Measurements from ENCODE around the gene NRXN2. TPM values are rescaled to one million over a fixed set of nuclear protein-coding genes. Genes with fewer than 3 reads are reported as not detected.
"Not testable (repeated sequence)": the region's sequence is repeated elsewhere in the genome, so short reads cannot be mapped to it uniquely, and the experiment has no call there.

The NRXN2 gene
- total RNA-seq, 1 experiment from 2014 or later = 0.42 TPM

- no peak for DNase-seq (ENCODE audit: low read depth)
These were observed 45.5 kb downstream of the NRXN2 start for GRCh38 chr11:64677441-64678023.

DNA sequence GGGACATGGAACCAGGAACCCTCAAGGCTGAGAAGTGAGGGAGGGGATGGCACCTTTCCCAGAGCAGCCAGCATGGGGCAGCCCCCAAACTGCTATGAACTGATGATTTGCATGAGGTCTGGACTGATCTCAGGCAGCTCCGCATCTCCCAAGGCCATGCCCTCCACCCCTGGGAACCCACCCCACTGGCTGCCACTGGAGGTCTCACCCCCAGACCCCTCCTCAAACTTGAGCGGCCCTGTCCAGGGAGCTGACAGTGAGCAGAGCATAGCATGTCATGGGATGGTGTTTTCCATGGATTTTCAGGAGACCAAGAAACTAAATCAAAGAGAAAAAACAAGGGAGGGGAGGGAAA lies 46.8 kb downstream of the NRXN2 start:
- no peak for DNase-seq (ENCODE audit: low read depth)

DNA sequence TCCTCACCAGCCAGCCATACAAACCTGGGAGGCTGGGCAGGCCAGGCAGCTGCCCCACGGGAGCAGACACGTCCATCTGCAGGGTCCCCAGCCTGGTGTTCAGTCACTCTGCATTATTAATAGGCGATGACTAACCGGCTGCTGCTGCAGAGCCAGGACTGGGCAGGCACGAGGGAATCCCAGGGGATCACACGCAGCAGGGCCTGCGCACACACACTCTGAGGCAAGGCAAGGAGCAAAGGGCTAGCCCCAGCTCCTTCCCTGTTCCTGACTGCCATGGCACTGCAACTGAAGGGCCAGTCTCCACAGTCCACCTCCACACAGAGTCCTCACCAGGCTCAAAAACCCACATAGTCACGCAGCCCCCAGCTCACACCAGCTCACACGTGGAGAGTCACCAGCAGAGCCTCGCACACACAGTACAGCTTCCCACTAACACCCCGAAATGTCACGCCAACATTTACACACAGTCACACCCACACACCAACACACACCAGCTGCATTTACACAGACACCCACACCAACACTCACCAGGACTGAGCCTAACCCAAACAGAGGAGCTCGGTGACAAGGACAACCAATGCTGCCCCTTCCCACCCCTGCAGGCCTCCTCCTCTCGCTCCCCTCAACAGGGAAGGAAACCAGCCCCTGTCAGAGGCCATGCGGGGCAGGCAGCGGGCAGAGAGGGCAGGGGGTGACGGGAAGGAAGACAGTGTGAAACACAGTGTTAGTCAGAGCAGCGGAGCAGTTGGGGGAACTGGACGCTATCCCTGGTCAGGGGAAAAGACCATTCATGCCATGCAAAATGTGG lies 47.3 kb downstream of the NRXN2 start:
- DNase-seq (ENCODE audit: low read depth) = peak; percentile 60

GRCh38 chr11:64674774-64675173 lies 48.2 kb downstream of the NRXN2 start:
- DNase-seq (ENCODE audit: low read depth) = no peak

DNA sequence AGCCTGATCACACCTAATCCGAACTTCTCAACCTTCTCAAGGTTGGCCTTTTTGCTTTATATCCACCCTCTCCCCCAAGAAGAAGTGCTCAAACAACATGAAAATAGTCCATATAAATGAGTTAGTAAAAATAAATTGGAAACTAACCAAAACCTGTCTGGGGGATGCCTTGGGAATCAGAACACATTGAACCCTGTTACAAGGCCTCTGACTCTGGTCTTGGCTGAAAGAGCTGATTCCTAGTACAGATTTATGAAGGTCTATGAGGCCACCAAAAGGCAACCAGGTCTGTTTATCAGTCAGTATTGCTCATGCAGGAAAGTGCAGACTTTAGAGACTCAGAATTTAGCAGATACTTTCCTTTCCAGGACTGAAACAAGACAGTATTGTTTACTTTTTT lies 49.7 kb downstream of the NRXN2 start:
- no peak for DNase-seq (ENCODE audit: low read depth)

DNA sequence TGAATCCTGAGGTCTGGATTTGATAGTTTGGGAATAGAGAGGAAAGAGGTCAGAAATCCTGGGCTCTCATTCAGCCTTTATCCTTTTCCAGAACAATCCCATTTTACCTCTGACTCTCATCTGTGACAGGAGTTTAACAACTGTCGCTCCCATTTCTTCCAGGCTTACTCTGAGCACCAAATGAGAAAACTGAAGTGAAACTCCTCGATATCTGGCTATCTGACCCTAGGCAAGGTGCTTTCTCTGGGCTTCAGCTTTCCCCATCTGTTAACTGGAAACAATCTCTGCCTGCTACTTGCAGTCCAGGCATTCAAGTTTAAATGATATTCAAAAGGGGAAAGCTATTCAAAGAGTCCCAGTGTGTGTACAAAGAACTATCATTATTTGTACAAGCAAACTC lies 50.1 kb downstream of the NRXN2 start:
- DNase-seq (ENCODE audit: low read depth) = no peak

GRCh38 chr11:64670975-64671374 lies 52.0 kb downstream of the NRXN2 start:
- DNase-seq (ENCODE audit: low read depth) = no peak

DNA sequence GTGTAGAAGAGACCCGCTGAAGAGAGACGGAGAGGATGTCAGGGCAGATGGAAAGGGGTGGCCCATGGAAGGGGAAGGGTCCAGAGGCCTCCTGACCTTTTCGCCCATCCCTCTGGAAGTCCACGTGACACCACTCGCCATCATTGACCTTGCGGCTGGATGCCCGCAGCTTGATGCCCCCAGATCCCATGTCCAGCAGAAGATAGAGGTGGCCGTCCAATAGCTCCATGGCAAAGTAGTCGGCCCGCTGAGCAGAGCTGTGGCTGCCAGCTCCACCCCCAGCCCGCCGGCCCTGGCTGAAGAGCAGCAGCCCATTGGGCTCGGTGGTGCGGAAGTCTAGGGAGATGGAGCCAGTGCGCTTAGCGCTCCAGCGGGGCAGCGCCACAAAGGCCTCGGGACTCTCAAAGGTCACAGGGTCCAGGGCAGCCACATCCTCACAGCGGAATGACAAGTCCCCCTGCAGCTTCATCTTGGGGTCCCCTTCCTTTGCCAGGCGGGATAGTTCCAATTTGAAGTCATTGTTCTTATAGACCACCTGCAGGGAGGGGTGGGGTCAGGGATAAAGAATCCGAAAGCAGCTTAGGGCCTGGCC lies 55.7 kb downstream of the NRXN2 start:
- DNase-seq (ENCODE audit: low read depth) = no peak

GRCh38 chr11:64665411-64665821 lies 57.6 kb downstream of the NRXN2 start:
- no peak for DNase-seq (ENCODE audit: low read depth)

DNA sequence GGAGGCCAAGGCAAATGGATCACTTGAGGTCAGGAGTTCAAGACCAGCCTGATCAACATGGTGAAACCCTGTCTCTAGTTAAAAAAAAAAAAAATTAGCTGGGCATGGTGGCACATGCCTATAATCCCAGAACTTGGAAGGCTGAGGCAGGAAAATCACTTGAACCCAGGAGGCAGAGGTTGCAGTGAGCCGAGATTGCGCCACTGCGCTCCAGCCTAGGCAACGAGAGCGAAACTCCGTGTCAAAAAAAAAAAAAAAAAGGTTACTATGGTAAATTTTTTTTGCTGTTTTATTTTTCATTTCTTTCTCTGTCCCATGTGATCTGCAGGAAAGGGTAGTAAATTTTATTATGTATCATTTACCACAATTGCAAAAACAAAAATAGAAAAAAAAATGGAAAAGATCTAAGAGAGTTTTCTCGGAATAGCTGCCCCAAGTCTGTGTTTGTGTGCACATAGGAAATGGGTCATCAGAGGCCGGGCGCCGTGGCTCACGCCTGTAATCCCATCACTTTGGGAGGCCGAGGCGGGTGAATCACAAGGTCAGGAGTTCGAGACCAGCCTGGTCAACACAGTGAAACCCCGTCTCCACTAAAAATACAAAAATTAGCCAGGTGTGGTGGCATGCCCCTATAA lies 58.6 kb downstream of the NRXN2 start:
- DNase-seq (ENCODE audit: low read depth) = not testable (repeated sequence)

- DNase-seq (ENCODE audit: low read depth) = no peak
These were observed 59.3 kb downstream of the NRXN2 start for GRCh38 chr11:64663656-64664055.

DNA sequence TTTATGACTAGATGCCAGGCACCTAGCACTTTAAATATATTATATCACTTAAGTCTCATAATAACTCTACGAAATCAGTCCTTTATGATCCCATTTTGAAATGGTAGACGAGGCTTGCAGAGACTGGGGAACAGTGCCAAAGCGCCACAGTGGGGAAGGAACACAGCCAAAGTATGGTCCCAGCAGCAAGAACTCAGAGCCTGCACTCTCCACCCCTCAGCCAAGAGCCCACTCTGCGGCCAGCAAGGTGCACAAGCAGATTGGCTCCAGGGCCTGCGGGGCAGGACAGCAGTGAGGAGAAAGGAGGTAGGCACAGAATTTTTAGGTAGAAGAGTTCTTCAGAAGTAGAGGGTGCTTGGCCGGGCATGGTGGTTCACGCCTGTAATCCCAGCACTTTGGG lies 61.4 kb downstream of the NRXN2 start:
- DNase-seq (ENCODE audit: low read depth) = no peak

- peak; percentile 30 for DNase-seq (ENCODE audit: low read depth)
These were observed 61.9 kb downstream of the NRXN2 start for GRCh38 chr11:64661146-64661545.

GRCh38 chr11:64660706-64661105 lies 62.3 kb downstream of the NRXN2 start:
- no peak for DNase-seq (ENCODE audit: low read depth)

DNA sequence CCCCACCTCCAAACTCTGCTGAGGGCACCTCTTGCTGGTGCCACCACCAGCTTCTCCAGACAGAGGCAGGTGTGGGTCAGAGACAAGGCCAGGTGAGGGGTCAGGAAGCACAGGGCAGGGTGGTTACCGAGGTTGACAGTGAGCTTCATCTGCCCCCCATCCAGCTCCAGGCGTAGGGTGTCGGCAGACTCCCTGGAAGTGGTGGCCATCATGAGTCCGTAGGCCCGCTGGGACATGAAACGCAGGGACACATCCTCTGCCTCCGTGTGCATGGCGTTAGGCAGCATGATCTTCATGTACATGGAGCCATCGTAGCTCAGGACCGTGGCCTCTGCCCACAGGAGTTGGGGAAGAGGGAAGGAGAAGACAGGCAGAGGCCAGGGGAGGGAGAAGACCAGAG lies 62.8 kb downstream of the NRXN2 start:
- no peak for DNase-seq (ENCODE audit: low read depth)

- DNase-seq (ENCODE audit: low read depth) = peak; percentile 88
These were observed 63.4 kb downstream of the NRXN2 start for GRCh38 chr11:64659417-64660144.

DNA sequence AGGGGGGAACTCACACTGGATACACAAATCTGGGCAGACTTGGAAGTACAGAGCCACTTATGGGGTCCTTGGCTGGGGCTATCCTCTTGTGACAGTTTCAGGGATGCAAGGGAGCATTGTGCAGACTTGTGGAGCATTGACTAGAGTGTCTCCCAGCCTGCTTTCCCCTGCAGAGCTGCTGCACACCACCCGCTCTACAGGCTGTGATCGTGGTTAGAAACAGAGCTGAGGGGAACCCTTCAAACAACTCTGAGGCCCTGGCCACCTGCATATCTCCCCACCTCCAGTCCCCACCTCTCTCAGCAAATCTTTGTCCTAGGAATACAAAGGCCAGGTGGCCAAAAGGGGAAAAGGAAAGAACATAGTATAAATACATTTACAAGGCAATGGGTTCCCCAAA lies 64.7 kb downstream of the NRXN2 start:
- no peak for DNase-seq (ENCODE audit: low read depth)

- DNase-seq (ENCODE audit: low read depth) = no peak
These were observed 66.1 kb downstream of the NRXN2 start for GRCh38 chr11:64656862-64657261.

- DNase-seq (ENCODE audit: low read depth) = no peak
These were observed 66.9 kb downstream of the NRXN2 start for GRCh38 chr11:64655941-64656601.

GRCh38 chr11:64654958-64655541 lies 67.9 kb downstream of the NRXN2 start:
- no peak for DNase-seq (ENCODE audit: low read depth)

DNA sequence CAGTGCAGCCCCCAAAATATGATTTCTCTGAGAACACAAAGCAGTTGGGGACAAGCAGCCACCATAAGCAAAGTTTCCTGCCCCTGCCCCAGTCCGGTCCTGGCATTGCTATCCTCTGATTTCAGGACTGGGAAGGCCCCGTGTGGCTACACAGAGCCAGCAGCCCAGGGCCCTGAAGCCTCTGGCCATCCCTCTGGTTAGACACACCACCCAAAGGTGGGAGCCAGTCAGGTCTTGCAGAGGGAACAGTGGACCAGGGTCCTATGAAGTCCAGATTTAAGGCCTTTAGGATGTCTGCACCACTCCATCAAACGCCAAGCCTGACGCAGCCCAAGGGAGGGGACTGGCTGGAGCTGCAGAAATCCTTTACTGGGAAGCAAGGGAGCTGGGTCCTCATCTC lies 68.6 kb downstream of the NRXN2 start:
- no peak for DNase-seq (ENCODE audit: low read depth)

Measured in HT1080 (cell line).